ENCODE measurements around the gene KIAA0232. TPM values are rescaled to one million over a fixed set of nuclear protein-coding genes. Genes with fewer than 3 reads are reported as not detected.
A peak's percentile ranks its signal among the peaks of the same experiment; 100 is the strongest.
"Not testable (repeated sequence)": the region's sequence is repeated elsewhere in the genome, so short reads cannot be mapped to it uniquely, and the experiment has no call there.

The KIAA0232 gene
- polyA plus RNA-seq, 3 donors from 2014 or later: 3.7 to 21.6 (median 5.9) TPM

GRCh38 chr4:6907658-6908191 lies 125.2 kb downstream of the KIAA0232 start:
- H3K27me3 Mint-ChIP-seq (ENCODE audit: low read depth in 3 of 3): peaks cover 6 to 10% (median 10%) of the 10 kb centered on the region in 3 donors
- no peak overlapping the region for H3K27ac Mint-ChIP-seq
- no peaks in the 10 kb centered on the region for H3K9me3 Mint-ChIP-seq
- peaks cover 0 to 4% (median 0%) of the 10 kb centered on the region in 3 donors for H3K36me3 Mint-ChIP-seq
- peaks cover 35 to 42% of the 10 kb centered on the region in 2 donors for H3K4me1 Mint-ChIP-seq
- peak overlapping the region; percentile 18 to 91 (median 59) for H3K4me3 Mint-ChIP-seq
- DNase-seq: no peak

GRCh38 chr4:6908432-6909112 lies 126.0 kb downstream of the KIAA0232 start:
- no peak for DNase-seq
- H3K4me1 Mint-ChIP-seq: peaks cover 35 to 48% of the 10 kb centered on the region in 2 donors
- peaks cover 6 to 10% (median 10%) of the 10 kb centered on the region in 3 donors for H3K27me3 Mint-ChIP-seq (ENCODE audit: low read depth in 3 of 3)
- no peaks in the 10 kb centered on the region for H3K9me3 Mint-ChIP-seq
- H3K36me3 Mint-ChIP-seq: peaks cover 0 to 4% (median 0%) of the 10 kb centered on the region in 3 donors
- H3K27ac Mint-ChIP-seq: peak overlapping the region; percentile 81 to 93 (median 88)
- H3K4me3 Mint-ChIP-seq: peak overlapping the region; percentile 89 to 93 (median 91)

GRCh38 chr4:6909113-6909969 lies 126.8 kb downstream of the KIAA0232 start, which contains the start of gene TBC1D14:
Gene TBC1D14, plus strand, starts transcription at chr4:6909826. Its CDS starts 13,564 bp downstream, at chr4:6923390.
- Mint-ChIP-seq H3K9me3 (no peaks in the 10 kb centered on the region), H3K27ac (peak within 1 kb of the TSS; percentile 81 to 93 (median 88)), H3K36me3 (peaks cover 0 to 4% (median 0%) of the 10 kb centered on the region in 3 donors), H3K4me3 (peak within 1 kb of the TSS; percentile 91 to 93 (median 91)), H3K4me1 (peaks cover 35 to 52% of the 10 kb centered on the region in 2 donors), H3K27me3 (ENCODE audit: low read depth in 3 of 3) (peaks cover 6 to 10% (median 10%) of the 10 kb centered on the region in 3 donors)
- DNase-seq: peak; percentile 84 to 88 (median 88)

GRCh38 chr4:6909970-6910339 lies 127.4 kb downstream of the KIAA0232 start:
- peaks cover 37 to 53% of the 10 kb centered on the region in 2 donors for H3K4me1 Mint-ChIP-seq
- DNase-seq: no peak
- H3K27ac Mint-ChIP-seq: peak overlapping the region in 2 of 6 donors; percentile 71 to 79
- H3K27me3 Mint-ChIP-seq (ENCODE audit: low read depth in 3 of 3): peaks cover 6 to 10% (median 10%) of the 10 kb centered on the region in 3 donors
- peaks cover 0 to 4% (median 0%) of the 10 kb centered on the region in 3 donors for H3K36me3 Mint-ChIP-seq
- H3K9me3 Mint-ChIP-seq: no peaks in the 10 kb centered on the region
- H3K4me3 Mint-ChIP-seq: peak overlapping the region; percentile 86 to 91 (median 90)

- Mint-ChIP-seq H3K9me3 (no peaks in the 10 kb centered on the region), H3K27ac (peak overlapping the region; percentile 48 to 85 (median 78)), H3K4me3 (peak overlapping the region; percentile 86 to 91 (median 90)), H3K36me3 (peaks cover 0 to 4% (median 0%) of the 10 kb centered on the region in 3 donors), H3K27me3 (ENCODE audit: low read depth in 3 of 3) (peaks cover 6 to 10% (median 10%) of the 10 kb centered on the region in 3 donors), H3K4me1 (peaks cover 39 to 53% of the 10 kb centered on the region in 2 donors)
- DNase-seq: no peak
Observed at GRCh38 chr4:6910340-6910959, 127.9 kb downstream of the KIAA0232 start.

GRCh38 chr4:6910960-6911874 lies 128.7 kb downstream of the KIAA0232 start:
- H3K9me3 Mint-ChIP-seq: no peaks in the 10 kb centered on the region
- H3K27me3 Mint-ChIP-seq (ENCODE audit: low read depth in 3 of 3): peaks cover 6 to 10% (median 10%) of the 10 kb centered on the region in 3 donors
- H3K36me3 Mint-ChIP-seq: peaks cover 0 to 4% (median 0%) of the 10 kb centered on the region in 3 donors
- no peak for DNase-seq
- peaks cover 42 to 55% of the 10 kb centered on the region in 2 donors for H3K4me1 Mint-ChIP-seq
- peak overlapping the region; percentile 48 to 85 (median 78) for H3K27ac Mint-ChIP-seq
- peak overlapping the region; percentile 86 to 91 (median 90) for H3K4me3 Mint-ChIP-seq

GRCh38 chr4:6911917-6912316 lies 129.4 kb downstream of the KIAA0232 start:
- H3K4me3 Mint-ChIP-seq: peak overlapping the region in 2 of 5 donors; percentile 9 to 91
- H3K9me3 Mint-ChIP-seq: not testable (repeated sequence)

GRCh38 chr4:6912441-6912840 lies 129.9 kb downstream of the KIAA0232 start:
- H3K27ac Mint-ChIP-seq: peak overlapping the region in 1 of 6 donors; percentile 6
- H3K36me3 Mint-ChIP-seq: peaks cover 0 to 4% (median 0%) of the 10 kb centered on the region in 3 donors
- peak overlapping the region; percentile 41 to 79 (median 61) for H3K4me3 Mint-ChIP-seq
- no peak for DNase-seq
- peaks cover 6 to 10% (median 10%) of the 10 kb centered on the region in 3 donors for H3K27me3 Mint-ChIP-seq (ENCODE audit: low read depth in 3 of 3)
- H3K9me3 Mint-ChIP-seq: no peaks in the 10 kb centered on the region
- peaks cover 54 to 63% of the 10 kb centered on the region in 2 donors for H3K4me1 Mint-ChIP-seq

More at GRCh38 chr4:6911917-6912316, 129.4 kb downstream of the KIAA0232 start:
- H3K27me3 Mint-ChIP-seq (ENCODE audit: low read depth in 3 of 3); H3K36me3 Mint-ChIP-seq; DNase-seq: not testable (repeated sequence)
- Mint-ChIP-seq H3K4me1 (peaks cover 49 to 62% of the 10 kb centered on the region in 2 donors), H3K27ac (peak overlapping the region in 2 of 6 donors; percentile 35 to 79)

- Mint-ChIP-seq H3K4me3 (no peak overlapping the region), H3K27ac (no peak overlapping the region), H3K4me1 (peaks cover 57 to 64% of the 10 kb centered on the region in 2 donors), H3K27me3 (ENCODE audit: low read depth in 3 of 3) (peaks cover 3 to 10% (median 9%) of the 10 kb centered on the region in 3 donors), H3K9me3 (no peaks in the 10 kb centered on the region), H3K36me3 (peaks cover 0 to 4% (median 0%) of the 10 kb centered on the region in 3 donors)
- no peak for DNase-seq
Observed at GRCh38 chr4:6913350-6913905, 130.9 kb downstream of the KIAA0232 start.

GRCh38 chr4:6914448-6914847 lies 131.9 kb downstream of the KIAA0232 start:
- Mint-ChIP-seq H3K4me3 (peak overlapping the region in 1 of 5 donors; percentile 2), H3K9me3 (no peaks in the 10 kb centered on the region), H3K36me3 (peaks cover 0 to 4% (median 0%) of the 10 kb centered on the region in 3 donors), H3K4me1 (peaks cover 57 to 65% of the 10 kb centered on the region in 2 donors), H3K27me3 (ENCODE audit: low read depth in 3 of 3) (peaks cover 2 to 10% (median 3%) of the 10 kb centered on the region in 3 donors), H3K27ac (peak overlapping the region in 3 of 6 donors; percentile 30 to 51 (median 49))
- no peak for DNase-seq

- H3K27ac Mint-ChIP-seq: peak overlapping the region in 1 of 6 donors; percentile 32
Observed at GRCh38 chr4:6915041-6916005, 132.8 kb downstream of the KIAA0232 start.

More at GRCh38 chr4:6915041-6916005, 132.8 kb downstream of the KIAA0232 start:
- Mint-ChIP-seq H3K9me3 (no peaks in the 10 kb centered on the region), H3K36me3 (peaks cover 0 to 4% (median 0%) of the 10 kb centered on the region in 3 donors), H3K4me1 (peaks cover 62 to 70% of the 10 kb centered on the region in 2 donors), H3K4me3 (peak overlapping the region in 1 of 5 donors; percentile 23), H3K27me3 (ENCODE audit: low read depth in 3 of 3) (peaks cover 2 to 9% (median 5%) of the 10 kb centered on the region in 3 donors)
- DNase-seq: no peak
